OCI-LY1 (cell line): ENCODE measurements around the gene TEN1.

Experiments used
- CTCF ChIP-seq: fragments of 200-600 bp; sonication (generic), shearing (Covaris generic); IDR thresholded peaks from 2 replicates; pipeline ENCODE4 v1.5.1; 2017; ENCODE audit warnings: mild to moderate bottlenecking, antibody characterized with exemption, low read length, moderate library complexity, mixed read lengths
- EZH2 ChIP-seq: fragments of 200-600 bp; sonication (generic), shearing (Covaris generic); IDR thresholded peaks from 2 replicates; pipeline ENCODE4 v1.8.0; 2017; ENCODE audit warnings: borderline replicate concordance, mixed run types, mild to moderate bottlenecking, antibody characterized with exemption, low read length, moderate library complexity, mixed read lengths

GRCh38 chr17:76049239-76049638, 70.2 kb downstream of the TEN1 start:
- no peak for TF ChIP-seq CTCF
- TF ChIP-seq EZH2: no peak
